Brain microvascular endothelial cell (primary cell): ENCODE results near the gene PHF23.
"Not testable (repeated sequence)": the region's sequence is repeated elsewhere in the genome, so short reads cannot be mapped to it uniquely, and the experiment has no call there.

ENCODE experiments used
- DNase-seq: peaks from one replicate; pipeline ENCODE4 v3.0.0-alpha.2; 2020
- H3K27ac ChIP-seq: fragments of 250-450 bp; sonication (Bioruptor Pico); 2 replicates; pipeline ENCODE4 v1.5.1; 2020; ENCODE audit warnings: mild to moderate bottlenecking, moderate library complexity
- H3K27me3 ChIP-seq: fragments of 250-450 bp; sonication (Bioruptor Pico); replicated peaks from 2 replicates; pipeline ENCODE4 v1.5.1; 2020; ENCODE audit warnings: mild to moderate bottlenecking
- H3K36me3 ChIP-seq: fragments of 250-450 bp; sonication (Bioruptor Pico); replicated peaks from 2 replicates; pipeline ENCODE4 v1.5.1; 2020; ENCODE audit warnings: mild to moderate bottlenecking
- H3K4me3 ChIP-seq: 2 replicates; pipeline ENCODE4 v1.5.1; 2011; ENCODE audit warnings: low read depth, mild to moderate bottlenecking, control low read depth, low read length, moderate library complexity
- CTCF ChIP-seq: IDR thresholded peaks from 2 replicates; pipeline ENCODE4 v1.5.1; 2011; ENCODE audit warnings: low read depth, mild to moderate bottlenecking, moderate library complexity, low read length, control low read depth, inconsistent platforms; ENCODE audit errors: missing control alignments
- in situ Hi-C: cut with HindIII; loops from 2 replicates; pipeline ENCODE4 v1.10.0; 2017; ENCODE audit warnings: low sequenced_read_pairs, low pct_ligation_motif_present

PHF23 gene

GRCh38 chr17:7249214-7249613 is 10.0 kb upstream of the PHF23 start:
- Histone ChIP-seq H3K27me3 (no peaks in the 10 kb centered on the region), H3K27ac (no peak overlapping the region), H3K36me3 (peaks cover 26% of the 10 kb centered on the region), H3K4me3 (no peak overlapping the region)
- TF ChIP-seq CTCF = no peak
- DNase-seq = no peak
- in situ Hi-C loops = no loop called here

- Histone ChIP-seq H3K4me3 (no peak overlapping the region), H3K27ac (no peak overlapping the region), H3K36me3 (peaks cover 27% of the 10 kb centered on the region), H3K27me3 (no peaks in the 10 kb centered on the region)
- DNase-seq = no peak
- in situ Hi-C loops = no loop called here
- no peak for TF ChIP-seq CTCF
Measured at GRCh38 chr17:7248796-7249195, 9.5 kb upstream of the PHF23 start.

- in situ Hi-C loops = no loop called here
- Histone ChIP-seq H3K27ac (no peak overlapping the region), H3K27me3 (no peaks in the 10 kb centered on the region), H3K36me3 (peaks cover 32% of the 10 kb centered on the region), H3K4me3 (no peak overlapping the region)
- DNase-seq = no peak
- TF ChIP-seq CTCF = no peak
Measured at GRCh38 chr17:7246779-7247178, 7.5 kb upstream of the PHF23 start.

GRCh38 chr17:7243838-7244237 is 4.6 kb upstream of the PHF23 start:
- in situ Hi-C loops, H3K27me3 ChIP-seq, H3K4me3 ChIP-seq, H3K27ac ChIP-seq, DNase-seq: not testable (repeated sequence)
- peaks cover 44% of the 10 kb centered on the region for H3K36me3 ChIP-seq

GRCh38 chr17:7243453-7243729 is 4.1 kb upstream of the PHF23 start:
- DNase-seq = no peak
- in situ Hi-C loops = no loop called here
- Histone ChIP-seq H3K27me3 (no peaks in the 10 kb centered on the region), H3K4me3 (peak overlapping the region; percentile 96), H3K36me3 (peaks cover 44% of the 10 kb centered on the region), H3K27ac (peak overlapping the region; percentile 94)
- TF ChIP-seq CTCF = no peak

- Histone ChIP-seq H3K27ac (peak overlapping the region; percentile 94), H3K36me3 (peaks cover 44% of the 10 kb centered on the region), H3K27me3 (no peaks in the 10 kb centered on the region), H3K4me3 (peak overlapping the region; percentile 96)
- DNase-seq = peak; percentile 94
- in situ Hi-C loops = no loop called here
- TF ChIP-seq CTCF = no peak
Measured at GRCh38 chr17:7242717-7243452, 3.6 kb upstream of the PHF23 start.
